ENCODE results near the gene CLSTN2. TPM values are rescaled to one million over a fixed set of nuclear protein-coding genes. Genes with fewer than 3 reads are reported as not detected.

The CLSTN2 gene
- total and polyA plus RNA-seq, 2 of the 8 experiments (the other 6 are each of a cell fraction or from before 2014, with no cell fraction given), result 0.39 to 0.52 TPM

DNA sequence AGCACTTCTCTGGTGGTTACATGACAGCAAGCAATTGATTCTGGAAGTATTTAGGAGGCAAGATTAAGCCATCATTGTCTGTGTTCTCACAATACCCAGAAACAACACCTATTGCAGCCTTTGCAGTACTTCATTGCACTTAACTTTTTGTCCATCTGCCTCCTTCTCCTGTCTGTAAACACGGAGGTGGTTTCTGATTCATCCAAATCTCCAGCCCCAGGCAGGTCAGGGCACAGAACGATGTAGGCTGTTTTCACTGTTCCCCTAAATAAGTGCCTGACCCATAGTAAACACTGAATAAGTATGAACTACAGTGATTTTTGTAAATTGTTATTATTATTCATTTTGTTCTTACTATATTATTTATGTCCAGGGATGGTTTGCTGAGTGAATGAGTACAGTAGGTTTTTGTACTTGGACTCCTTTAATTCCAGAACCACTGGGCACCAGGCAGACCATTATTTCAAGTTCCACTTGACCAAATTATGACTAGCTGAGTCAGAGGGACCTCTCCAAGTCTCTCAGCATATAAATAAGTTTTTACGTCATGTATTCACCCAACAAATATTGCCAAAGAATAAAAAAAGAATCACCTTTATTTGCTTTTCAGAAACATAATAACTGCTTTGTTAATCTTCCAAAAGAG, 459.6 kb downstream of the CLSTN2 start:
- H3K23ac ChIP-seq (ENCODE audit: insufficient read length), result no peak overlapping the region
- H2AK5ac ChIP-seq (ENCODE audit: low read depth, low read length), result no peak overlapping the region
- H3K14ac ChIP-seq (ENCODE audit: insufficient read length), result no peak overlapping the region
- no peak overlapping the region for H2BK15ac ChIP-seq (ENCODE audit: low read length)
- no peak overlapping the region for H2BK12ac ChIP-seq (ENCODE audit: low read depth, low read length)
- H3K56ac ChIP-seq (replicated peaks; ENCODE audit: insufficient read length, low read depth, low read length), result no peak overlapping the region
- no peaks in the 10 kb centered on the region for H3K23me2 ChIP-seq (ENCODE audit: low read depth, low read length)
- H4K5ac ChIP-seq (ENCODE audit: insufficient read length, low read depth, low read length), result no peak overlapping the region
- 74% methylated on average over 3 of the region's 3 CpGs; no CpG with 5 or more reads in 1 of the 2 experiments for WGBS, 2 experiments (ENCODE audit: extremely low coverage in 1 of 2, insufficient coverage in 1 of 2, insufficient read length in 1 of 2, insufficient replicate concordance in 2 of 2, low coverage in 1 of 2, low lambda C conversion rate in 2 of 2, missing lambda C conversion rate in 1 of 2)
- H3K79me1 ChIP-seq (ENCODE audit: low read depth, low read length), result no peaks in the 10 kb centered on the region
- FAIRE-seq (no peak), DNase-seq (ENCODE audit: low read depth in 1 of 2, low spot score in 2 of 2) (no peak)
- H4K20me1 ChIP-seq (replicated peaks in 1 of 2; ENCODE audit: control insufficient read depth in 1 of 2, insufficient read depth in 2 of 2, low read length in 2 of 2), result no peaks in the 10 kb centered on the region
- H4K91ac ChIP-seq (replicated peaks; ENCODE audit: insufficient read length, low read length), result no peak overlapping the region
- no peak overlapping the region for H3K27ac ChIP-seq (ENCODE audit: low read depth, low read length)
- H3K36me3 ChIP-seq (ENCODE audit: control insufficient read depth in 2 of 4, insufficient read depth in 4 of 4, low read length in 3 of 4), result no peaks in the 10 kb centered on the region
- no peaks in the 10 kb centered on the region for H3K9me3 ChIP-seq (ENCODE audit: insufficient read depth in 2 of 2, low read depth in 1 of 2, low read length in 1 of 2)
- H3K4ac ChIP-seq (replicated peaks; ENCODE audit: insufficient read length, low read depth, low read length), result no peak overlapping the region
- H3K4me2 ChIP-seq (ENCODE audit: insufficient read depth in 1 of 2, low read depth in 2 of 2, low read length in 2 of 2), result no peak overlapping the region
- no peaks in the 10 kb centered on the region for H3K79me2 ChIP-seq (ENCODE audit: control insufficient read depth in 1 of 2, insufficient read depth in 2 of 2, low read length in 2 of 2)
- H2AFZ ChIP-seq (ENCODE audit: low read length), result no peak overlapping the region
- no peak overlapping the region for H3K9ac ChIP-seq (replicated peaks in 1 of 4; ENCODE audit: extremely low read depth in 1 of 4, low read depth in 3 of 4, low read length in 3 of 4)
- POLR2A ChIA-PET (ENCODE audit: partially characterized antibody), result no interaction called here
- no peaks in the 10 kb centered on the region for H3K4me1 ChIP-seq (replicated peaks in 1 of 4; ENCODE audit: control insufficient read depth in 3 of 4, insufficient read depth in 4 of 4, low read length in 3 of 4)
- CTCF ChIA-PET (ENCODE audit: partially characterized antibody), result interaction anchor here (0.9 kb wide), 1 partner anchor 68 kb away, joined by 3 read pairs; no protein-coding TSS in a partner anchor
- H2BK20ac ChIP-seq (ENCODE audit: low read length), result no peak overlapping the region
- no peak overlapping the region for H2BK120ac ChIP-seq (replicated peaks; ENCODE audit: low read depth, low read length)
- H3K4me3 ChIP-seq (ENCODE audit: extremely low read depth in 1 of 4, insufficient read depth in 2 of 4, low read depth in 3 of 4, low read length in 4 of 4), result no peak overlapping the region
- H3K27me3 ChIP-seq (replicated peaks in 1 of 4; ENCODE audit: control insufficient read depth in 3 of 4, extremely low read depth in 1 of 4, insufficient read depth in 3 of 4, low read length in 3 of 4), result no peaks in the 10 kb centered on the region
- H3K18ac ChIP-seq (ENCODE audit: extremely low read depth, low read length), result no peak overlapping the region
- no peak overlapping the region for H4K8ac ChIP-seq (ENCODE audit: extremely low read depth, insufficient read depth, low read length)
- H2BK5ac ChIP-seq (ENCODE audit: low read depth, low read length), result no peak overlapping the region
- TF ChIP-seq RBBP5 (IDR thresholded peaks at IDR 0.05; ENCODE audit: borderline replicate concordance, low read depth, low read length) (no peak), RFX5 (IDR thresholded peaks at IDR 0.05; ENCODE audit: borderline replicate concordance, low read depth, low read length) (no peak), CHD1 (IDR thresholded peaks at IDR 0.05; ENCODE audit: low read depth, low read length) (no peak), GTF2F1 (IDR thresholded peaks at IDR 0.05; ENCODE audit: borderline replicate concordance, low read depth, low read length) (no peak), GABPA (IDR thresholded peaks at IDR 0.05; ENCODE audit: borderline replicate concordance, insufficient read depth, low read length) (no peak)

All from H1 (cell line).